Measurements from ENCODE around the gene MMP24. TPM values are rescaled to one million over a fixed set of nuclear protein-coding genes. Genes with fewer than 3 reads are reported as not detected.

Gene MMP24
- total and polyA plus RNA-seq, 2 of the 13 experiments (the other 11 are each of a cell fraction or from before 2014, with no cell fraction given) = 0.29 to 0.35 TPM

DNA sequence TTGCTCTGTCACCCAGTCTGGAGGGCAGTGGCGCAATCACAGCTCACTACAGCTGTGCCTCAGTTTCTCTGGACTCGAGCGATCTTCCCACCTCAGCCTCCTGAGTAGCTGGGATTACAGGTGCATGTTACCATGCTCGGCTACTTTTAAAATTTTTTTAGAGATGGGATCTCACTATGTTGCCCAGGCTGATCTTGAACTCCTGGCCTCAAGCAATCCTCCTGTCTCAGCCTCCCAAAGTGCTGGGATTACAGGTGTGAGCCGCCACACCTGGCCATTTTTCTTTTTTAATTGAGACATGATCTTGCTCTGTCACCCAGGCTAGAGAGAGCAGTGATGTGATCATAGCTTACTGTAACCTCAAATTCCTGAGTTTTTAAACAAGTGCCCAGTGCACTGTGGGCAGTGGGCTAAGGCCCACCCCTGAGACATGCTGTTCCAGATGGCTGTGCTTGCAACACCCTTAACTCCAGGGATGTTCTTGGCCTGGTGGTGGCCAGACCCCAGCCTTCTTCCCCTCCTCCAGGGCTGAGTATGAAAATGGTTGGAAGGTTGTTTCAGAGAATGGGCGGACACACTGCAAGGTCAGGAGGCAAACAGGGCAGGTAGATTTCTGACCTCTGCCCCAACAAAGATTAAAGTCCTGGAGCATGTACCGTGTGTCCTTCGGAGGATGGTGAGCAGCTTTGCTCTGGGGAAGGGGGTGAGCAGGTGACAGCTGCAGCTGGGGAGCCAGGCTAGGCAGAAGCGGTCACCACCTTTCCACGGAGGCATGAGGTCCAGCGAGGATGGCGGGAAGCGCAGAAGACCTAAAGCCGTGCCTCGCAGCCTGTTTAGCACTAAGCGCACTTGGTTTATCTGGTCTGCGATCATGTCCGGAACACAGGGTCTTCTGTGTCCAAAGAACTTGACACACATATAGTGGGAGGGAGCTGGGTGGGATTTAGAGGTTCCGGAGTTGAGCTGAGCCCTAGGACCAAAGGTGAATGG is 67.1 kb downstream of the MMP24 start (continued):
- TF ChIP-seq THRA (CRISPR knock-in tag; IDR thresholded peaks at IDR 0.05; ENCODE audit: borderline replicate concordance) (no peak), ZNF547 (CRISPR knock-in tag; IDR thresholded peaks at IDR 0.05) (peak; percentile 54; the same call in 1 of the 2 replicates), ZNF775 (CRISPR knock-in tag; IDR thresholded peaks at IDR 0.05; ENCODE audit: borderline replicate concordance) (no peak), CAMTA2 (CRISPR knock-in tag; IDR thresholded peaks at IDR 0.05; ENCODE audit: borderline replicate concordance) (0 out of 2 replicates have a peak, but pooled peaks have one; percentile 19), SRSF1 (optimal IDR thresholded peaks at IDR 0.05; ENCODE audit: low read depth, low read length) (peak; percentile 64), ARNTL (CRISPR knock-in tag; IDR thresholded peaks at IDR 0.05) (no peak), PHF21A (CRISPR knock-in tag; IDR thresholded peaks at IDR 0.05) (no peak), HOXA3 (CRISPR knock-in tag; IDR thresholded peaks at IDR 0.05) (peak; percentile 50), FOXO4 (CRISPR knock-in tag; conservative IDR thresholded peaks at IDR 0.05) (0 out of 2 replicates have a peak, but pooled peaks have one; percentile 88), POGZ (CRISPR knock-in tag; IDR thresholded peaks at IDR 0.05) (no peak), AGO1 (IDR thresholded peaks at IDR 0.05; ENCODE audit: low read depth, low read length, poor library complexity, severe bottlenecking) (no peak), PRPF4 (IDR thresholded peaks at IDR 0.05; ENCODE audit: low read depth, low read length, poor library complexity, severe bottlenecking) (no peak), KLF15 (CRISPR knock-in tag; IDR thresholded peaks at IDR 0.05; ENCODE audit: borderline replicate concordance) (no peak), POLR2AphosphoS5 (IDR thresholded peaks at IDR 0.05; ENCODE audit: low read depth, low read length) (no peak), NFIC (IDR thresholded peaks at IDR 0.05; ENCODE audit: low read length) (no peak), ZNF550 (CRISPR knock-in tag; IDR thresholded peaks at IDR 0.05; ENCODE audit: borderline replicate concordance) (0 out of 2 replicates have a peak, but pooled peaks have one; percentile 53), SMAD1 (CRISPR knock-in tag; IDR thresholded peaks at IDR 0.05; ENCODE audit: borderline replicate concordance, low read depth) (no peak), NR2F2 (IDR thresholded peaks at IDR 0.05; ENCODE audit: borderline replicate concordance, low read depth) (peak; percentile 62)
- TF ChIP-seq, protein P1, sequence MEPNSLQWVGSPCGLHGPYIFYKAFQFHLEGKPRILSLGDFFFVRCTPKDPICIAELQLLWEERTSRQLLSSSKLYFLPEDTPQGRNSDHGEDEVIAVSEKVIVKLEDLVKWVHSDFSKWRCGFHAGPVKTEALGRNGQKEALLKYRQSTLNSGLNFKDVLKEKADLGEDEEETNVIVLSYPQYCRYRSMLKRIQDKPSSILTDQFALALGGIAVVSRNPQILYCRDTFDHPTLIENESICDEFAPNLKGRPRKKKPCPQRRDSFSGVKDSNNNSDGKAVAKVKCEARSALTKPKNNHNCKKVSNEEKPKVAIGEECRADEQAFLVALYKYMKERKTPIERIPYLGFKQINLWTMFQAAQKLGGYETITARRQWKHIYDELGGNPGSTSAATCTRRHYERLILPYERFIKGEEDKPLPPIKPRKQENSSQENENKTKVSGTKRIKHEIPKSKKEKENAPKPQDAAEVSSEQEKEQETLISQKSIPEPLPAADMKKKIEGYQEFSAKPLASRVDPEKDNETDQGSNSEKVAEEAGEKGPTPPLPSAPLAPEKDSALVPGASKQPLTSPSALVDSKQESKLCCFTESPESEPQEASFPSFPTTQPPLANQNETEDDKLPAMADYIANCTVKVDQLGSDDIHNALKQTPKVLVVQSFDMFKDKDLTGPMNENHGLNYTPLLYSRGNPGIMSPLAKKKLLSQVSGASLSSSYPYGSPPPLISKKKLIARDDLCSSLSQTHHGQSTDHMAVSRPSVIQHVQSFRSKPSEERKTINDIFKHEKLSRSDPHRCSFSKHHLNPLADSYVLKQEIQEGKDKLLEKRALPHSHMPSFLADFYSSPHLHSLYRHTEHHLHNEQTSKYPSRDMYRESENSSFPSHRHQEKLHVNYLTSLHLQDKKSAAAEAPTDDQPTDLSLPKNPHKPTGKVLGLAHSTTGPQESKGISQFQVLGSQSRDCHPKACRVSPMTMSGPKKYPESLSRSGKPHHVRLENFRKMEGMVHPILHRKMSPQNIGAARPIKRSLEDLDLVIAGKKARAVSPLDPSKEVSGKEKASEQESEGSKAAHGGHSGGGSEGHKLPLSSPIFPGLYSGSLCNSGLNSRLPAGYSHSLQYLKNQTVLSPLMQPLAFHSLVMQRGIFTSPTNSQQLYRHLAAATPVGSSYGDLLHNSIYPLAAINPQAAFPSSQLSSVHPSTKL (CRISPR knock-in tag; IDR thresholded peaks at IDR 0.05) = no peak

Measured in HepG2 (cell line).